Mesenchymal stem cell (in vitro differentiated cells and primary cell): ENCODE results near the gene YY2.

Experiments
- DNase-seq: peaks from one replicate; pipeline ENCODE4 v3.0.0-alpha.2; 2013
- H2AFZ ChIP-seq: one replicate; pipeline ENCODE4 v1.6.1; 2013; ENCODE audit warnings: low read depth, mild to moderate bottlenecking, control low read depth, inconsistent platforms, low read length, moderate library complexity
- H2AK5ac ChIP-seq: 2 replicates; pipeline ENCODE4 v1.6.1; 2013; ENCODE audit warnings: low read length, moderate library complexity, mild to moderate bottlenecking, inconsistent platforms; ENCODE audit not compliant: severe bottlenecking
- H2BK120ac ChIP-seq: one replicate; pipeline ENCODE4 v1.6.1; 2013; ENCODE audit warnings: low read depth, mild to moderate bottlenecking, inconsistent platforms, low read length, moderate library complexity
- H2BK12ac ChIP-seq, 2 experiments: one replicate each; pipeline ENCODE4 v1.6.1; 2013; ENCODE audit warnings: inconsistent platforms in 2 of 2, low read length in 2 of 2, mild to moderate bottlenecking in 2 of 2, moderate library complexity in 2 of 2, control low read depth in 1 of 2
- H2BK15ac ChIP-seq: one replicate; pipeline ENCODE4 v1.6.1; 2013; ENCODE audit warnings: mild to moderate bottlenecking, low read depth, inconsistent platforms; ENCODE audit not compliant: poor library complexity, severe bottlenecking
- H2BK5ac ChIP-seq: 2 replicates; pipeline ENCODE4 v1.6.1; 2013; ENCODE audit warnings: low read depth, mild to moderate bottlenecking, low read length, control low read depth, inconsistent platforms; ENCODE audit not compliant: poor library complexity, severe bottlenecking
- H3K14ac ChIP-seq, 2 experiments: one replicate each; pipeline ENCODE4 v1.6.1; 2013; ENCODE audit warnings: inconsistent platforms in 2 of 2, low read length in 2 of 2, control low read depth in 1 of 2, mild to moderate bottlenecking in 1 of 2, moderate library complexity in 1 of 2
- H3K18ac ChIP-seq, 2 experiments: one replicate each; pipeline ENCODE4 v1.6.1; 2013; ENCODE audit warnings: inconsistent platforms in 2 of 2, low read length in 2 of 2, control low read depth in 1 of 2, low read depth in 1 of 2, mild to moderate bottlenecking in 1 of 2
- H3K23ac ChIP-seq, 2 experiments: one replicate each; pipeline ENCODE4 v1.6.1; 2013; ENCODE audit warnings: inconsistent platforms in 2 of 2, low read length in 2 of 2, mild to moderate bottlenecking in 2 of 2, moderate library complexity in 2 of 2, control low read depth in 1 of 2
- H3K27ac ChIP-seq: 2 replicates; pipeline ENCODE4 v1.5.1; 2013; ENCODE audit warnings: mild to moderate bottlenecking, moderate library complexity, low read length, control low read depth, inconsistent platforms; ENCODE audit not compliant: poor library complexity, severe bottlenecking
- H3K27me3 ChIP-seq, 2 experiments: 2 replicates each; pipeline versions ENCODE4 v1.6.1 to v1.7.0; 2013; ENCODE audit warnings: low read length in 2 of 2, mild to moderate bottlenecking in 2 of 2, moderate library complexity in 2 of 2, control low read depth in 1 of 2, inconsistent platforms in 1 of 2; ENCODE audit not compliant: control insufficient read depth in 1 of 2, insufficient read depth in 1 of 2
- H3K36me3 ChIP-seq, 2 experiments: 2 replicates each; pipeline versions ENCODE4 v1.6.1 to v1.7.0; 2013; ENCODE audit warnings: low read length in 2 of 2, control low read depth in 1 of 2, inconsistent platforms in 1 of 2, low read depth in 1 of 2, mild to moderate bottlenecking in 1 of 2; ENCODE audit not compliant: insufficient read depth in 2 of 2, control insufficient read depth in 1 of 2
- H3K4ac ChIP-seq, 2 experiments: one replicate each; pipeline ENCODE4 v1.6.1; 2013; ENCODE audit warnings: inconsistent platforms in 2 of 2, low read length in 2 of 2, mild to moderate bottlenecking in 2 of 2, moderate library complexity in 2 of 2, control low read depth in 1 of 2, low read depth in 1 of 2
- H3K4me1 ChIP-seq: 2 replicates; pipeline ENCODE4 v1.6.1; 2013; ENCODE audit warnings: low read depth, low read length, control low read depth; ENCODE audit not compliant: control insufficient read depth, insufficient read depth
- H3K4me2 ChIP-seq: 2 replicates; pipeline ENCODE4 v1.6.1; 2013; ENCODE audit warnings: low read length, mild to moderate bottlenecking, inconsistent platforms; ENCODE audit not compliant: poor library complexity, severe bottlenecking
- H3K4me3 ChIP-seq, 2 experiments: 2 replicates each; pipeline versions ENCODE4 v1.5.1 to v1.7.0; 2013; ENCODE audit warnings: low read length in 2 of 2, mild to moderate bottlenecking in 2 of 2, control low read depth in 1 of 2, low read depth in 1 of 2; ENCODE audit not compliant: insufficient read depth in 1 of 2
- H3K79me1 ChIP-seq: replicated peaks from 2 replicates; pipeline ENCODE4 v1.6.1; 2013; ENCODE audit warnings: mild to moderate bottlenecking, control low read depth, low read length, inconsistent platforms; ENCODE audit not compliant: poor library complexity, severe bottlenecking
- H3K9ac ChIP-seq: 2 replicates; pipeline ENCODE4 v1.7.0; 2013; ENCODE audit warnings: mild to moderate bottlenecking, low read length, moderate library complexity
- H3K9me3 ChIP-seq: 2 replicates; pipeline ENCODE4 v1.7.0; 2013; ENCODE audit warnings: mild to moderate bottlenecking, low read length; ENCODE audit not compliant: control insufficient read depth
- H4K8ac ChIP-seq: one replicate; pipeline ENCODE4 v1.6.1; 2013; ENCODE audit warnings: inconsistent platforms, mild to moderate bottlenecking, low read length, moderate library complexity
- H4K91ac ChIP-seq: one replicate; pipeline ENCODE4 v1.6.1; 2013; ENCODE audit warnings: mild to moderate bottlenecking, low read length, inconsistent platforms
- WGBS: methylation state at CpG from one replicate; pipeline ENCODE4 v1.1.7; 2013; ENCODE audit warnings: mixed read lengths; 5-methylcytosine and 5-hydroxymethylcytosine counted together

Gene YY2

DNA sequence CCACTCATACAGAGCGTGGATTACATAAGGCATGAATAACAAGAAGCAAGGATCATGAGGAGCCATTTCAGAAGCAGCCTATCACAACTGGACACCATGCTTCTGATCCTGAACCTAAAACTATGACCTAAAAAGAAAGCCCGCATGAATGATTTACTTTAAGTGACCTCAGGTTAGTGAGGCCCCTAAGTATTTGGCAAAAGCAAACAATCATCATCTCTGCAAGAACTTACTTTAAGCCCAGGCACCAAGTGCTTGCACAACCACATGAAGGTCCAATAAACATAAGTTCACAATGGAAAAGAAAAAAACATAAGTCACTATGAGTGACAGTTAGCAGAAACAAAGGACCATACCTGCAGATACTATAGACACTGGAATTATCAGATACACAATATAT, 24.3 kb upstream of the YY2 start:
- Histone ChIP-seq H3K4me3 (no peak overlapping the region), H3K14ac (no peak overlapping the region), H2BK12ac (no peak overlapping the region), H3K27me3 (peaks cover 0 to 2% of the 10 kb centered on the region in 2 experiments), H3K27ac (no peak overlapping the region), H3K9me3 (no peaks in the 10 kb centered on the region), H2BK15ac (no peak overlapping the region), H2BK120ac (no peak overlapping the region), H4K8ac (no peak overlapping the region), H2AFZ (no peak overlapping the region), H3K79me1 (no peaks in the 10 kb centered on the region), H3K9ac (no peak overlapping the region), H3K4me1 (no peaks in the 10 kb centered on the region), H3K4ac (no peak overlapping the region), H3K4me2 (no peak overlapping the region), H3K36me3 (no peaks in the 10 kb centered on the region), H3K23ac (no peak overlapping the region), H3K18ac (no peak overlapping the region), H4K91ac (no peak overlapping the region), H2AK5ac (no peak overlapping the region), H2BK5ac (no peak overlapping the region)
- whole genome bisulfite sequencing: 77% methylated on average over 2 of the region's 2 CpGs
- DNase-seq: no peak

DNA sequence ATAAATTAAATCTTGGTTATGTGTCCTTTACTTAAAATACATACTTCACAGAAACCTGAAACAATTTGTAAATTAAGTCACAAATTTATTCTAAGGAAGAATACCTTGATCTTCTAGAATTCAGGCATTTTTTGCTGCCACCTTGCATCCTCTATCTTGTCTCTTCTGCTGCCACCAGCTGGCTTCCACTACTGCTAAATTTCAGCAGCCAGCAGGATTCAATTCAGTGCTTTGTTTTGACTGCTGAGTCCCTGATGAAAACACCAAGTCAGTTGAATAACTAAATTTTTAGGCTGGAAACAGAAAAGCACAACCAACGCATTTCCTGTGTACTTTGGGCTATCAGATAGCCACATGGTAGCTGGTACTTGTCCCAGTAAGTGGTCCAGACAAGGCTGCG, 18.7 kb upstream of the YY2 start:
- Histone ChIP-seq H4K8ac (no peak overlapping the region), H2BK12ac (no peak overlapping the region), H2AK5ac (no peak overlapping the region), H3K9me3 (no peaks in the 10 kb centered on the region), H2BK5ac (no peak overlapping the region), H4K91ac (no peak overlapping the region), H2AFZ (no peak overlapping the region), H3K9ac (no peak overlapping the region), H3K4me2 (no peak overlapping the region), H2BK15ac (no peak overlapping the region), H3K18ac (no peak overlapping the region), H3K79me1 (peaks cover 2% of the 10 kb centered on the region), H3K4me1 (no peaks in the 10 kb centered on the region), H3K27me3 (no peaks in the 10 kb centered on the region), H3K14ac (no peak overlapping the region), H3K4ac (no peak overlapping the region), H3K36me3 (no peaks in the 10 kb centered on the region), H2BK120ac (no peak overlapping the region), H3K4me3 (no peak overlapping the region), H3K27ac (no peak overlapping the region), H3K23ac (no peak overlapping the region)
- no peak for DNase-seq
- WGBS: 88% methylated on average over 1 of the region's 2 CpGs

DNA sequence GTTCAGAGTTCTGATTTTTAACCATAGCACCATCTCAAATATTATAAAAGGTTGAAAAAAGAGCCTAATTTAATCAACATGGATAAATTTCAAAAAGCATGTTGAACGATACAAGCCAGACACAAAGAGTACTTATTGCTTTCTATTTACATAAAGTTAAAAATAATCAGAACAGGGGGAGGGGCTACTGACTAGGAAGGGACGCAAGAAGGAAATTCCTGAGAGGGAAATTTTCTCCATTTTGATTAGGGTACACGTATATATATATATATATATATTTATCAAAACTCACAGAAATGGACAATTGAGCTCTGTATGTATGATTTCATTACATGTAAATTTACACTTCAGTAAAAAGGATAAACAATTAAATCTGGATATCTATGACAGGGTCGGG, 16.9 kb upstream of the YY2 start:
- H2AK5ac ChIP-seq: no peak overlapping the region
- H3K79me1 ChIP-seq: peaks cover 2% of the 10 kb centered on the region
- H2BK15ac ChIP-seq: no peak overlapping the region
- no peak overlapping the region for H2AFZ ChIP-seq
- H4K8ac ChIP-seq: no peak overlapping the region
- H3K27me3 ChIP-seq: no peaks in the 10 kb centered on the region
- H3K36me3 ChIP-seq: peaks cover 0 to 8% of the 10 kb centered on the region in 2 experiments
- no peak overlapping the region for H3K23ac ChIP-seq
- DNase-seq: peak; percentile 40
- no CpG with 5 or more reads among the region's 4 CpGs for WGBS
- H3K4me1 ChIP-seq: no peaks in the 10 kb centered on the region
- no peak overlapping the region for H3K18ac ChIP-seq
- H3K9ac ChIP-seq: peak overlapping the region; percentile 98
- H3K9me3 ChIP-seq: no peaks in the 10 kb centered on the region
- H3K4ac ChIP-seq: no peak overlapping the region
- no peak overlapping the region for H2BK120ac ChIP-seq
- no peak overlapping the region for H3K4me2 ChIP-seq
- no peak overlapping the region for H3K14ac ChIP-seq
- H2BK5ac ChIP-seq: no peak overlapping the region
- H2BK12ac ChIP-seq: no peak overlapping the region
- no peak overlapping the region for H4K91ac ChIP-seq
- H3K27ac ChIP-seq: peak overlapping the region; percentile 47
- peak overlapping the region in 1 of 2 experiments; percentile 80 for H3K4me3 ChIP-seq

DNA sequence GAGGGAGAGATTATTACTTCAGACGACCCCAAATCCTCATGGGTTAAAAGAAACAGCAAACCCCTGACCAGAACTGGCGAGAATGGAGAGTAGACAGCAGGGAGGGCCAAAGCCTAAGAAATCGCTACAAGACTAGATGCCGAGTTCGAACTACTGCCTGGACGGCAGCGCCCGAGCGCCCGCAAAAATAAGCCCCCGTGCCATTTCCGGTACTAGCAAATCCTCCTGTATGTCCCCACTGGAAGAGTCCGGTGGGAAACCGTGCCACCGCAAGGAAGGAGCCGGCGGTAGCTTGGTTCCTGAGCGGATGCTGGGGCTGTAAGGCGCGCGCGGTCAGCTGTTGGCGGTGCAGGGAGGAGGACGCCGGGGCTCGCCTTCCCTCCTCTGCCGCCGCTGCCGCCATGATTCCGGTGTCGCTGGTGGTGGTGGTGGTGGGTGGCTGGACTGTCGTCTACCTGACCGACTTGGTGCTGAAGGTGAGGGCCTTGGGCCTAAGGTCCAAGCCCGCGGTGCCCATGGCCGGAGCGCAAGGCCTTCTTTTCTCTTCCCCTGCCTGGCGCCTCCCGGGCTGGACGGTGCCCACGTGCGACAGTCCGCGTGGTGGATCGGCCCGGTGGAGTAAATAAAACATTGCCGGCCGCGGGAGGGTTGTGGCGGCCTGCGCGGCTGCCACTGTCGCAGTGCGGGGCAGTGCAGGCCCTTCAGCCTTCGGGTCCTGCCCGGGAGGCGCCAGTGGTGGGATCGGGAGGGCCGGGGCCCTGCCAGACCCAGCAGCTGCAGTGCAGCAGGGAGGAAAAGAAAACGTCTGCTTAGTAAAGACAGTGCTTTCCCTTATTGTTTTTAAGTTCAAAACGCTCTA, 16.2 kb upstream of the YY2 start, which contains the start of gene MBTPS2:
TSS of gene MBTPS2 (plus strand) at position 284 of the 859 bp plus-strand sequence. CDS start at position 402, 118 bp downstream.
- Histone ChIP-seq H3K4me1 (no peaks in the 10 kb centered on the region), H3K9ac (peak within 1 kb of the TSS; percentile 98), H3K23ac (no peak within 1 kb of the TSS), H3K27ac (peak within 1 kb of the TSS; percentile 61), H4K8ac (peak within 1 kb of the TSS; percentile 90), H2AFZ (peak within 1 kb of the TSS; percentile 71), H2BK12ac (no peak within 1 kb of the TSS), H3K79me1 (peaks cover 5% of the 10 kb centered on the region), H2AK5ac (no peak within 1 kb of the TSS), H2BK120ac (no peak within 1 kb of the TSS), H3K4me2 (peak within 1 kb of the TSS; percentile 47), H3K18ac (peak within 1 kb of the TSS; percentile 81 to 96), H3K4me3 (peak within 1 kb of the TSS; percentile 80 to 89), H3K14ac (peak within 1 kb of the TSS in 1 of 2 experiments; percentile 97), H2BK15ac (no peak within 1 kb of the TSS), H3K4ac (peak within 1 kb of the TSS; percentile 88 to 89), H2BK5ac (no peak within 1 kb of the TSS), H4K91ac (peak within 1 kb of the TSS; percentile 95), H3K36me3 (peaks cover 2 to 13% of the 10 kb centered on the region in 2 experiments), H3K27me3 (no peaks in the 10 kb centered on the region), H3K9me3 (no peaks in the 10 kb centered on the region)
- peak; percentile 89 for DNase-seq
- under 1% methylated on average over 27 of the region's 61 CpGs for WGBS
